ENCODE measurements around the gene MAP7D3.

GRCh38 chrX:136268051-136269048, 17.1 kb upstream of the MAP7D3 start:
- TF ChIP-seq POLR2A (IDR thresholded peaks at IDR 0.05), result no peak
- peak; percentile 27 to 82 (median 57) for TF ChIP-seq CTCF (IDR thresholded peaks at IDR 0.05 in 4 of 5, conservative IDR thresholded peaks at IDR 0.05 in 1 of 5)

Data from gastrocnemius medialis (tissue), 4 donors.